ENCODE data around the gene CACNA1A. TPM values are rescaled to one million over a fixed set of nuclear protein-coding genes. Genes with fewer than 3 reads are reported as not detected.

The CACNA1A gene
- polyA plus RNA-seq, 2 of the 4 experiments (the other 2 are of a cell fraction), result 0.27 to 0.71 TPM

GRCh38 chr19:13511947-13512346, 5.7 kb upstream of the CACNA1A start (continued):
- TF ChIP-seq, protein P1, sequence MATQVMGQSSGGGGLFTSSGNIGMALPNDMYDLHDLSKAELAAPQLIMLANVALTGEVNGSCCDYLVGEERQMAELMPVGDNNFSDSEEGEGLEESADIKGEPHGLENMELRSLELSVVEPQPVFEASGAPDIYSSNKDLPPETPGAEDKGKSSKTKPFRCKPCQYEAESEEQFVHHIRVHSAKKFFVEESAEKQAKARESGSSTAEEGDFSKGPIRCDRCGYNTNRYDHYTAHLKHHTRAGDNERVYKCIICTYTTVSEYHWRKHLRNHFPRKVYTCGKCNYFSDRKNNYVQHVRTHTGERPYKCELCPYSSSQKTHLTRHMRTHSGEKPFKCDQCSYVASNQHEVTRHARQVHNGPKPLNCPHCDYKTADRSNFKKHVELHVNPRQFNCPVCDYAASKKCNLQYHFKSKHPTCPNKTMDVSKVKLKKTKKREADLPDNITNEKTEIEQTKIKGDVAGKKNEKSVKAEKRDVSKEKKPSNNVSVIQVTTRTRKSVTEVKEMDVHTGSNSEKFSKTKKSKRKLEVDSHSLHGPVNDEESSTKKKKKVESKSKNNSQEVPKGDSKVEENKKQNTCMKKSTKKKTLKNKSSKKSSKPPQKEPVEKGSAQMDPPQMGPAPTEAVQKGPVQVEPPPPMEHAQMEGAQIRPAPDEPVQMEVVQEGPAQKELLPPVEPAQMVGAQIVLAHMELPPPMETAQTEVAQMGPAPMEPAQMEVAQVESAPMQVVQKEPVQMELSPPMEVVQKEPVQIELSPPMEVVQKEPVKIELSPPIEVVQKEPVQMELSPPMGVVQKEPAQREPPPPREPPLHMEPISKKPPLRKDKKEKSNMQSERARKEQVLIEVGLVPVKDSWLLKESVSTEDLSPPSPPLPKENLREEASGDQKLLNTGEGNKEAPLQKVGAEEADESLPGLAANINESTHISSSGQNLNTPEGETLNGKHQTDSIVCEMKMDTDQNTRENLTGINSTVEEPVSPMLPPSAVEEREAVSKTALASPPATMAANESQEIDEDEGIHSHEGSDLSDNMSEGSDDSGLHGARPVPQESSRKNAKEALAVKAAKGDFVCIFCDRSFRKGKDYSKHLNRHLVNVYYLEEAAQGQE (IDR thresholded peaks at IDR 0.05), result no peak
- TF ChIP-seq POLR2AphosphoS2 (conservative IDR thresholded peaks at IDR 0.05; ENCODE audit: low read length) (no peak), MAFK (IDR thresholded peaks at IDR 0.05; ENCODE audit: partially characterized antibody) (no peak), JUN (IDR thresholded peaks at IDR 0.05) (no peak)

GRCh38 chr19:13507053-13507611, 853 bp upstream of the CACNA1A start:
- Histone ChIP-seq H3K27ac (no peak overlapping the region), H3K9me3 (no peaks in the 10 kb centered on the region), H3K4me2 (no peak overlapping the region), H3K4me3 (no peak overlapping the region), H3K4me1 (no peaks in the 10 kb centered on the region)
- no peak for ATAC-seq
- POLR2A ChIA-PET, result no interaction called here
- TF ChIP-seq, protein P2, sequence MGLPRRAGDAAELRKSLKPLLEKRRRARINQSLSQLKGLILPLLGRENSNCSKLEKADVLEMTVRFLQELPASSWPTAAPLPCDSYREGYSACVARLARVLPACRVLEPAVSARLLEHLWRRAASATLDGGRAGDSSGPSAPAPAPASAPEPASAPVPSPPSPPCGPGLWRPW (IDR thresholded peaks at IDR 0.05), result no peak
- TF ChIP-seq RCOR1 (IDR thresholded peaks at IDR 0.05; ENCODE audit: low read depth, low read length) (no peak), NR3C1 (IDR thresholded peaks at IDR 0.05) (no peak), TP53 (CRISPR knock-in tag; IDR thresholded peaks at IDR 0.05) (no peak), PBX3 (IDR thresholded peaks at IDR 0.05) (no peak), PHF8 (IDR thresholded peaks at IDR 0.05; ENCODE audit: borderline replicate concordance, low read depth) (no peak), RNF2 (IDR thresholded peaks at IDR 0.05; ENCODE audit: borderline replicate concordance, low read depth) (no peak)
- TF ChIP-seq, protein P3, sequence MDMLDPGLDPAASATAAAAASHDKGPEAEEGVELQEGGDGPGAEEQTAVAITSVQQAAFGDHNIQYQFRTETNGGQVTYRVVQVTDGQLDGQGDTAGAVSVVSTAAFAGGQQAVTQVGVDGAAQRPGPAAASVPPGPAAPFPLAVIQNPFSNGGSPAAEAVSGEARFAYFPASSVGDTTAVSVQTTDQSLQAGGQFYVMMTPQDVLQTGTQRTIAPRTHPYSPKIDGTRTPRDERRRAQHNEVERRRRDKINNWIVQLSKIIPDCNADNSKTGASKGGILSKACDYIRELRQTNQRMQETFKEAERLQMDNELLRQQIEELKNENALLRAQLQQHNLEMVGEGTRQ (IDR thresholded peaks at IDR 0.05), result no peak
- FAIRE-seq, result no peak
- CTCF ChIA-PET, result no interaction called here
- no peak for DNase-seq (ENCODE audit: low read depth in 1 of 2, low spot score in 1 of 2)
- WGBS (ENCODE audit: missing lambda C conversion rate), result 15% methylated on average over 20 of the region's 22 CpGs

GRCh38 chr19:13505761-13506470, 363 bp downstream of the CACNA1A start:
- H3K4me2 ChIP-seq, result no peak overlapping the region
- no peak for ATAC-seq
- POLR2A ChIA-PET, result no interaction called here

GRCh38 chr19:13505164-13505695, 1.0 kb downstream of the CACNA1A start:
- Histone ChIP-seq H3K4me2 (no peak overlapping the region), H3K9me3 (no peaks in the 10 kb centered on the region), H3K4me1 (no peaks in the 10 kb centered on the region), H3K4me3 (no peak overlapping the region), H3K27ac (no peak overlapping the region)
- TF ChIP-seq SMC3 (IDR thresholded peaks at IDR 0.05), result no peak
- TF ChIP-seq HOXB5 (CRISPR knock-in tag; IDR thresholded peaks at IDR 0.05), result no peak
- no peak for TF ChIP-seq POLR2A (IDR thresholded peaks at IDR 0.05; ENCODE audit: low read length)
- no peak for TF ChIP-seq MAZ (IDR thresholded peaks at IDR 0.05; ENCODE audit: borderline replicate concordance, low read depth, low read length)
- TF ChIP-seq KDM1A (IDR thresholded peaks at IDR 0.05; ENCODE audit: low read depth), result no peak
- TF ChIP-seq HOXB13 (CRISPR knock-in tag; IDR thresholded peaks at IDR 0.05; ENCODE audit: low read depth), result no peak
- TF ChIP-seq NR3C1 (IDR thresholded peaks at IDR 0.05), result no peak
- WGBS (ENCODE audit: missing lambda C conversion rate), result 27% methylated on average over 17 of the region's 20 CpGs
- no peak for ATAC-seq
- CTCF ChIA-PET, result no interaction called here
- POLR2A ChIA-PET, result no interaction called here
- no peak for DNase-seq (ENCODE audit: low read depth in 1 of 2, low spot score in 1 of 2)
- no peak for FAIRE-seq

More at GRCh38 chr19:13505761-13506470, 363 bp downstream of the CACNA1A start:
- no peak for TF ChIP-seq RCOR1 (IDR thresholded peaks at IDR 0.05; ENCODE audit: low read depth, low read length)
- Histone ChIP-seq H3K27ac (no peak overlapping the region), H3K4me3 (no peak overlapping the region), H3K9me3 (no peaks in the 10 kb centered on the region), H3K4me1 (no peaks in the 10 kb centered on the region)
- CTCF ChIA-PET, result no interaction called here
- 41% methylated on average over 17 of the region's 69 CpGs for WGBS (ENCODE audit: missing lambda C conversion rate)
- no peak for DNase-seq (ENCODE audit: low read depth in 1 of 2, low spot score in 1 of 2)
- FAIRE-seq, result no peak
